Endodermal cell (in vitro differentiated cells): Measurements from ENCODE around the gene DOCK2. TPM values are rescaled to one million over a fixed set of nuclear protein-coding genes. Genes with fewer than 3 reads are reported as not detected.

Experiments used
- DNase-seq: peaks from one replicate; pipeline ENCODE4 v3.0.0-alpha.2; 2017
- H3K27ac ChIP-seq: 2 replicates; pipeline ENCODE4 v1.5.1; 2013; ENCODE audit warnings: mild to moderate bottlenecking, low read depth, low read length, moderate library complexity
- H3K27me3 ChIP-seq: 2 replicates; pipeline ENCODE4 v1.6.1; 2013; ENCODE audit warnings: mild to moderate bottlenecking, low read length, moderate library complexity; ENCODE audit not compliant: insufficient read depth, control insufficient read depth, poor library complexity, severe bottlenecking
- H3K36me3 ChIP-seq: 2 replicates; pipeline ENCODE4 v1.7.0; 2013; ENCODE audit warnings: mild to moderate bottlenecking, low read length, moderate library complexity; ENCODE audit not compliant: control insufficient read depth, insufficient read depth
- H3K4me1 ChIP-seq: one replicate; pipeline ENCODE4 v1.7.0; 2013; ENCODE audit warnings: low read length; ENCODE audit not compliant: control insufficient read depth, insufficient read depth
- H3K4me3 ChIP-seq: 2 replicates; pipeline ENCODE4 v1.5.1; 2013; ENCODE audit warnings: mild to moderate bottlenecking, low read length, moderate library complexity
- H3K9ac ChIP-seq: 2 replicates; pipeline ENCODE4 v1.6.1; 2013; ENCODE audit warnings: mild to moderate bottlenecking, low read length, moderate library complexity; ENCODE audit not compliant: poor library complexity, severe bottlenecking; ENCODE audit errors: extremely low read depth
- H3K9me3 ChIP-seq: 2 replicates; pipeline ENCODE4 v1.6.1; 2013; ENCODE audit warnings: mild to moderate bottlenecking, low read length, moderate library complexity; ENCODE audit not compliant: control insufficient read depth
- H3K27ac Mint-ChIP-seq: 2 replicates; pipeline ENCODE4 v1.8.0; 2020; ENCODE audit warnings: mixed read lengths
- H3K27me3 Mint-ChIP-seq: 2 replicates; pipeline ENCODE4 v1.8.0; 2021; ENCODE audit warnings: mild to moderate bottlenecking, mixed read lengths; ENCODE audit not compliant: insufficient read depth
- H3K36me3 Mint-ChIP-seq: 2 replicates; pipeline ENCODE4 v1.8.0; 2020; ENCODE audit warnings: low read depth, mixed read lengths
- H3K4me1 Mint-ChIP-seq: 2 replicates; pipeline ENCODE4 v1.8.0; 2020; ENCODE audit warnings: mixed read lengths
- H3K4me3 Mint-ChIP-seq: 2 replicates; pipeline ENCODE4 v1.8.0; 2020; ENCODE audit warnings: mild to moderate bottlenecking, moderate library complexity, mixed read lengths
- H3K9me3 Mint-ChIP-seq: 2 replicates; pipeline ENCODE4 v1.8.0; 2020; ENCODE audit warnings: mild to moderate bottlenecking, mixed read lengths
- WGBS, 2 experiments: methylation state at CpG; one replicate each; pipeline versions ENCODE4 v1.1.5 to v1.1.7; 2013; ENCODE audit warnings: missing lambda C conversion rate in 2 of 2, mixed read lengths in 1 of 2; ENCODE audit not compliant: insufficient coverage in 1 of 2, insufficient read length in 1 of 2; 5-methylcytosine and 5-hydroxymethylcytosine counted together
- total RNA-seq, 2 donors: library from RNA; stranded (reverse); fragmentation: NEBNext Ultra II Directional in 1 of 2; extraction: Animal tissue kit (Norgen Biotek cat#: 25700) in 1 of 2; gene quantifications; 2 replicates in 1 of 2; 3 replicates in 1 of 2; pipeline ENCODE4 v1.2.1, GENCODE V29; 2021
- TF ChIP-seq, protein P1 (sequence below): fragments of 200-600 bp; sonication (generic); conservative IDR thresholded peaks from 2 replicates; pipeline ENCODE4 v1.5.0; 2021; ENCODE audit warnings: antibody characterized with exemption, mild to moderate bottlenecking

DOCK2 gene
- total RNA-seq, 2 donors from 2014 or later = 2.6 to 3.9 TPM

DNA sequence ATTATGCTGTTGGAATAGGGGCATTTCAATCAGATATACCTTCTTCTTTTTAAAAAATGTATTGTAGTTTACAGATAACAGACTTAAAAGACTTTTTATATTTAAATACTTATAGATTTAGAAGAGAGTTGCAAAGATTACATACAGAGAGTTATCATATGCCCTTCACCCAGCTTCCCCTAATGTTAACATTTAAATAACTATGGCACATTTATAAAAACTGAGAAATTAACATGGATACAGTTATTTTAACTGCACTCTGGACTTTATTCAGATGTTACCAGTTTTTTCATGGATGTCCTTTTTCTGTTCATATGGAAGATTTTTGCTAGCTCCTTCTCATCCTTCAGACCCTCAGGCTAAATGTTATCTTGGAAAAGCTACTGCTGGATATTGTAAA, 123.2 kb downstream of the DOCK2 start:
- Histone ChIP-seq H3K4me3 (no peak overlapping the region), H3K9me3 (no peaks in the 10 kb centered on the region), H3K36me3 (no peaks in the 10 kb centered on the region), H3K4me1 (no peaks in the 10 kb centered on the region), H3K27me3 (no peaks in the 10 kb centered on the region), H3K27ac (no peak overlapping the region), H3K9ac (no peak overlapping the region)
- no peak overlapping the region for H3K4me3 Mint-ChIP-seq
- no peaks in the 10 kb centered on the region for H3K36me3 Mint-ChIP-seq
- no peak for DNase-seq
- no peaks in the 10 kb centered on the region for H3K9me3 Mint-ChIP-seq
- TF ChIP-seq, protein P1, sequence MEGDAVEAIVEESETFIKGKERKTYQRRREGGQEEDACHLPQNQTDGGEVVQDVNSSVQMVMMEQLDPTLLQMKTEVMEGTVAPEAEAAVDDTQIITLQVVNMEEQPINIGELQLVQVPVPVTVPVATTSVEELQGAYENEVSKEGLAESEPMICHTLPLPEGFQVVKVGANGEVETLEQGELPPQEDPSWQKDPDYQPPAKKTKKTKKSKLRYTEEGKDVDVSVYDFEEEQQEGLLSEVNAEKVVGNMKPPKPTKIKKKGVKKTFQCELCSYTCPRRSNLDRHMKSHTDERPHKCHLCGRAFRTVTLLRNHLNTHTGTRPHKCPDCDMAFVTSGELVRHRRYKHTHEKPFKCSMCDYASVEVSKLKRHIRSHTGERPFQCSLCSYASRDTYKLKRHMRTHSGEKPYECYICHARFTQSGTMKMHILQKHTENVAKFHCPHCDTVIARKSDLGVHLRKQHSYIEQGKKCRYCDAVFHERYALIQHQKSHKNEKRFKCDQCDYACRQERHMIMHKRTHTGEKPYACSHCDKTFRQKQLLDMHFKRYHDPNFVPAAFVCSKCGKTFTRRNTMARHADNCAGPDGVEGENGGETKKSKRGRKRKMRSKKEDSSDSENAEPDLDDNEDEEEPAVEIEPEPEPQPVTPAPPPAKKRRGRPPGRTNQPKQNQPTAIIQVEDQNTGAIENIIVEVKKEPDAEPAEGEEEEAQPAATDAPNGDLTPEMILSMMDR = no peak
- H3K27me3 Mint-ChIP-seq = no peaks in the 10 kb centered on the region
- peaks cover under 1% of the 10 kb centered on the region for H3K4me1 Mint-ChIP-seq
- H3K27ac Mint-ChIP-seq = no peak overlapping the region

DNA sequence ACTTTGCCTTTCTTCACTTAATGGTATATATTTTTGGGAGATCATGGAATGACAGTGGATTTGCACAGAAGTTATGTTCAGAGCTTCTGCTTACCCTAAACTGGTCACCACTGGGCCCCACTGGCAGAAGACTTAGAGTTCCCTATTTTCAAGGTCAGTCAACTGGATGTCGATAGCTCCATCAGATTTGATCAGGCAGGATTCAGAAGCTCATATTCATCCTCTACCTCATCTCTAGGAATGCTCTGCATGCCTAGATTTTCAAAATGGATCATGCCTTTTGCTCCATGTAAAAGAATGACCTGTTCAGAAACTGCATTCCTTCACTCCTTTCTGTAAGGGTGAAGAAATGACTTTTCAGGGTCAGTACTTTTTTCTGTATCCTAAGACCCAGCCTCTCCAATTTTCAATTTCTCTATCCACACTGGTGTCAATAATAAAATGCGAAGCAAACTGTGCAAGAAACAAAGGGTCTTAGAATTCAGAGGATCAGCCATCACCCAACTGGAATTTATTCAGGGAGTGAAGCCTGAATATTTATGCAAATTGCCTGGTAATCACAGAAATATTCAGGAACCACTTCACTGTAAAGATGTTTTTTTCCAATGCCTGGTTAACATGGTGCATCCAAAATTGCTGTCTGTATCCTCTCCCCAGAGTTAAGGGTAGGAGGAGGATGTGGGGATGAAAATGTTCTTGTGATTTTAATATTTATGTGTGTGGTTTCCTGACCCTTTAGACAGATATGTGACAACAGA, 125.4 kb downstream of the DOCK2 start:
- TF ChIP-seq, protein P1 = no peak
- no peaks in the 10 kb centered on the region for H3K9me3 ChIP-seq
- H3K4me3 ChIP-seq = no peak overlapping the region
- Mint-ChIP-seq H3K27me3 (no peaks in the 10 kb centered on the region), H3K27ac (no peak overlapping the region), H3K4me3 (no peak overlapping the region), H3K9me3 (no peaks in the 10 kb centered on the region), H3K4me1 (peaks cover 4% of the 10 kb centered on the region), H3K36me3 (no peaks in the 10 kb centered on the region)
- DNase-seq = no peak
- peak overlapping the region; percentile 71 for H3K27ac ChIP-seq
- no peaks in the 10 kb centered on the region for H3K27me3 ChIP-seq
- no peaks in the 10 kb centered on the region for H3K4me1 ChIP-seq
- H3K36me3 ChIP-seq = no peaks in the 10 kb centered on the region
- WGBS, 2 experiments = 91 to 100% methylated on average over 2 of the region's 2 CpGs
- no peak overlapping the region for H3K9ac ChIP-seq

DNA sequence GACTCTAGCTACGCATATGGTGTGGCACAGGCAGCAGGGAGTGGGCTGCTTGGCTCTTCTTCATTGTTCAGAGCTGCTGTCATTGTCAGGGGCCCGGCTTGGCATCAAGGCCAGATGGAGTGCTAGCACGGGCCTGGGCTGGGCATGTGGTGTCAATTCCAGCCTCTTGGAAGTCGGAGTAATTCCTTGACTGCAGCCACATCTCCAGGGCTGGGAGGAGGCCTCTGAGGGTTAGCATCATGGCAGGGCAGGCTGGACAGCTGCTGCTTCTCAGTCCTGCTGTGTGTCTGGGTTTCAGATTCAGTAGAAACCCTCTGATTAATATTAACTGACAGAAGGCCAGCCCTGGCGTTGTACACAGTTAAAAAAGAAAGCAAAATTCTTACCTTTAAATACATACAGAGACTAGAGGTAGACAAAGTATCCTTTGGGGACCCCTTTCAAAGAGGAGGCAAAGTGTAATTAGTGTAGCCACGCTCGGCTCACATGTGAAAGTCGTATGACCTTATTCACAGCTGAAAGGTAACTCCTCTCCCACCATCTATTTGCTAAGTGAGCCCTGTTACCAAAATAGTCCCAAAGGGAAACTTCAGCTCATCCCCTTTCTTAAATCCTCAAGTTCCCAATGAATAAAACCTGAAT, 126.4 kb downstream of the DOCK2 start:
- Histone ChIP-seq H3K9me3 (no peaks in the 10 kb centered on the region), H3K4me3 (no peak overlapping the region), H3K36me3 (no peaks in the 10 kb centered on the region), H3K27ac (peak overlapping the region; percentile 71), H3K27me3 (no peaks in the 10 kb centered on the region), H3K4me1 (no peaks in the 10 kb centered on the region), H3K9ac (no peak overlapping the region)
- no peaks in the 10 kb centered on the region for H3K9me3 Mint-ChIP-seq
- H3K4me1 Mint-ChIP-seq = peaks cover 10% of the 10 kb centered on the region
- no peaks in the 10 kb centered on the region for H3K36me3 Mint-ChIP-seq
- no peak for DNase-seq
- H3K27me3 Mint-ChIP-seq = no peaks in the 10 kb centered on the region
- H3K27ac Mint-ChIP-seq = no peak overlapping the region
- TF ChIP-seq, protein P1 = no peak
- WGBS, 2 experiments = 80 to 90% methylated on average over 4 to 8 of the region's 8 CpGs
- no peak overlapping the region for H3K4me3 Mint-ChIP-seq
